Colonic mucosa (tissue), 4 donors: ENCODE measurements around the gene RCOR1. TPM values are rescaled to one million over a fixed set of nuclear protein-coding genes. Genes with fewer than 3 reads are reported as not detected.

ENCODE experiments used
- DNase-seq: peaks from one replicate; pipeline ENCODE4 v3.0.0-alpha.2; 2020
- H3K27ac ChIP-seq: fragments of 200-600 bp; one replicate; pipeline ENCODE4 v1.8.0; 2021
- H3K27me3 ChIP-seq: fragments of 200-600 bp; one replicate; pipeline ENCODE4 v1.8.0; 2021
- H3K36me3 ChIP-seq: fragments of 200-600 bp; one replicate; pipeline ENCODE4 v1.8.0; 2021
- H3K4me1 ChIP-seq: fragments of 200-600 bp; one replicate; pipeline ENCODE4 v1.8.0; 2021; ENCODE audit warnings: mild to moderate bottlenecking
- H3K4me3 ChIP-seq: fragments of 200-600 bp; one replicate; pipeline ENCODE4 v1.8.0; 2021
- H3K9ac ChIP-seq, 2 donors: one replicate each; pipeline ENCODE4 v1.7.0; 2013; ENCODE audit warnings: control low read depth in 2 of 2, low read depth in 2 of 2, low read length in 2 of 2
- H3K9me3 ChIP-seq: fragments of 200-600 bp; one replicate; pipeline ENCODE4 v1.8.0; 2021
- CTCF ChIP-seq: fragments of 200-600 bp; IDR thresholded peaks from one replicate; pipeline ENCODE4 v1.8.0; 2022; ENCODE audit warnings: antibody characterized with exemption, mild to moderate bottlenecking
- intact Hi-C: fragments of 100-400 bp; cut with DNase I; formaldehyde crosslinking; loops from one replicate; pipeline ENCODE4 v1.14.1; 2022
- total RNA-seq, 2 donors: library from RNA; stranded (reverse); fragmentation: NEBNext Ultra II Directional in 1 of 2; extraction: Animal tissue kit (Norgen Biotek cat#: 25700) in 1 of 2; gene quantifications; one replicate each; pipeline ENCODE4 v1.2.1, GENCODE V29; 2021
- donor health status: healthy.
- donor health status: DM: no; HTN: no; CAD: no.
- donor health status: DM: no; HTN: no; CAD: no.

Gene RCOR1
- total RNA-seq, 2 donors from 2014 or later = 30.0 to 43.2 TPM

- H3K27ac ChIP-seq = no peak overlapping the region
- H3K9ac ChIP-seq = no peak overlapping the region
- no peak overlapping the region for H3K4me3 ChIP-seq
- H3K4me1 ChIP-seq = no peaks in the 10 kb centered on the region
- TF ChIP-seq CTCF = no peak
- DNase-seq = no peak
- H3K9me3 ChIP-seq = no peaks in the 10 kb centered on the region
- no peaks in the 10 kb centered on the region for H3K27me3 ChIP-seq
- intact Hi-C loops = no loop called here
- no peaks in the 10 kb centered on the region for H3K36me3 ChIP-seq
Observed at GRCh38 chr14:102726191-102726949, 133.9 kb downstream of the RCOR1 start.

GRCh38 chr14:102727336-102728095 is 135.1 kb downstream of the RCOR1 start:
- Histone ChIP-seq H3K27ac (no peak overlapping the region), H3K4me1 (no peaks in the 10 kb centered on the region), H3K4me3 (no peak overlapping the region), H3K9me3 (no peaks in the 10 kb centered on the region), H3K9ac (no peak overlapping the region), H3K36me3 (no peaks in the 10 kb centered on the region), H3K27me3 (no peaks in the 10 kb centered on the region)
- intact Hi-C loops = no loop called here
- DNase-seq = no peak
- no peak for TF ChIP-seq CTCF

GRCh38 chr14:102728501-102728900 is 136.1 kb downstream of the RCOR1 start:
- Histone ChIP-seq H3K27ac (no peak overlapping the region), H3K36me3 (no peaks in the 10 kb centered on the region), H3K27me3 (no peaks in the 10 kb centered on the region), H3K4me3 (no peak overlapping the region), H3K9me3 (no peaks in the 10 kb centered on the region), H3K9ac (no peak overlapping the region), H3K4me1 (no peaks in the 10 kb centered on the region)
- DNase-seq = no peak
- no peak for TF ChIP-seq CTCF
- intact Hi-C loops = no loop called here

GRCh38 chr14:102729268-102729667 is 136.8 kb downstream of the RCOR1 start:
- Histone ChIP-seq H3K36me3 (no peaks in the 10 kb centered on the region), H3K27me3 (no peaks in the 10 kb centered on the region), H3K9ac (no peak overlapping the region), H3K9me3 (no peaks in the 10 kb centered on the region), H3K27ac (no peak overlapping the region), H3K4me1 (no peaks in the 10 kb centered on the region), H3K4me3 (no peak overlapping the region)
- no peak for TF ChIP-seq CTCF
- DNase-seq = no peak
- intact Hi-C loops = no loop called here

GRCh38 chr14:102729825-102730224 is 137.4 kb downstream of the RCOR1 start:
- no peak for TF ChIP-seq CTCF
- no peaks in the 10 kb centered on the region for H3K36me3 ChIP-seq

More at GRCh38 chr14:102729825-102730224, 137.4 kb downstream of the RCOR1 start:
- intact Hi-C loops = no loop called here
- H3K9ac ChIP-seq = no peak overlapping the region
- no peaks in the 10 kb centered on the region for H3K9me3 ChIP-seq
- no peak for DNase-seq
- H3K4me1 ChIP-seq = no peaks in the 10 kb centered on the region
- no peak overlapping the region for H3K27ac ChIP-seq
- H3K4me3 ChIP-seq = no peak overlapping the region
- H3K27me3 ChIP-seq = no peaks in the 10 kb centered on the region
